Smooth muscle cell (in vitro differentiated cells): Measurements from ENCODE around the gene PTH2R. TPM values are rescaled to one million over a fixed set of nuclear protein-coding genes. Genes with fewer than 3 reads are reported as not detected.
A peak's percentile ranks its signal among the peaks of the same experiment; 100 is the strongest.

Source experiments
- DNase-seq: peaks from one replicate; lab custom pipeline; 2025; ENCODE audit not compliant: unreplicated experiment; lab: John Stamatoyannopoulos, UW
- H2AFZ ChIP-seq: fragments of 200-600 bp; sonication (generic); 2 replicates; pipeline ENCODE4 v1.6.0; 2016; ENCODE audit warnings: antibody characterized with exemption, low read depth, mild to moderate bottlenecking
- H3F3A ChIP-seq: fragments of 200-600 bp; sonication (generic); 2 replicates; pipeline ENCODE4 v1.6.0; 2017; ENCODE audit warnings: antibody characterized with exemption, low read depth
- H3K27ac ChIP-seq: fragments of 200-600 bp; sonication (generic); 2 replicates; pipeline ENCODE4 v1.5.1; 2016; ENCODE audit warnings: low read depth, mild to moderate bottlenecking
- H3K27me3 ChIP-seq: fragments of 200-600 bp; sonication (generic); 2 replicates; pipeline ENCODE4 v1.6.1; 2016; ENCODE audit warnings: low read depth, mild to moderate bottlenecking
- H3K36me3 ChIP-seq: fragments of 200-600 bp; sonication (generic); 2 replicates; pipeline ENCODE4 v1.5.1; 2016; ENCODE audit warnings: low read depth
- H3K4me1 ChIP-seq: fragments of 200-600 bp; sonication (generic); 2 replicates; pipeline ENCODE4 v1.5.1; 2016; ENCODE audit warnings: low read depth
- H3K4me2 ChIP-seq: fragments of 200-600 bp; sonication (generic); 2 replicates; pipeline ENCODE4 v1.6.0; 2016; ENCODE audit warnings: mild to moderate bottlenecking
- H3K4me3 ChIP-seq: fragments of 200-600 bp; sonication (generic); 2 replicates; pipeline ENCODE4 v1.5.1; 2016; ENCODE audit warnings: mild to moderate bottlenecking
- H3K79me2 ChIP-seq: fragments of 200-600 bp; sonication (generic); 2 replicates; pipeline ENCODE4 v1.6.0; 2016; ENCODE audit warnings: low read depth, mild to moderate bottlenecking
- H3K9ac ChIP-seq: fragments of 200-600 bp; sonication (generic); 2 replicates; pipeline ENCODE4 v1.6.0; 2016; ENCODE audit warnings: low read depth
- H3K9me3 ChIP-seq: fragments of 200-600 bp; sonication (generic); replicated peaks from 2 replicates; pipeline ENCODE4 v1.5.1; 2016; ENCODE audit warnings: low read depth
- H4K20me1 ChIP-seq: fragments of 200-600 bp; sonication (generic); 2 replicates; pipeline ENCODE4 v1.6.0; 2016; ENCODE audit warnings: low read depth
- WGBS: methylation state at CpG from one replicate; pipeline ENCODE4 v1.1.7; 2016; ENCODE audit warnings: low lambda C conversion rate; 5-methylcytosine and 5-hydroxymethylcytosine counted together
- polyA plus RNA-seq: library from polyadenylated mRNA; unstranded; fragments of >200 nt; fragmentation: Nextera tagmentation; extraction: Ambion mirVana; gene quantifications from 2 replicates; pipeline ENCODE4 v1.2.1, GENCODE V29; 2016
- total RNA-seq: library from RNA; depleted of rRNA; stranded (reverse); fragments of >200 nt; gene quantifications from 2 replicates; pipeline ENCODE4 v1.2.3, GENCODE V29; 2014
- TF ChIP-seq, protein P1 (sequence below): fragments of 200-600 bp; sonication (generic); IDR thresholded peaks from 2 replicates; pipeline ENCODE4 v1.5.1; 2017; ENCODE audit warnings: borderline replicate concordance, mild to moderate bottlenecking, antibody characterized with exemption; ENCODE audit not compliant: insufficient read depth, poor library complexity, severe bottlenecking

Gene PTH2R, protein sequence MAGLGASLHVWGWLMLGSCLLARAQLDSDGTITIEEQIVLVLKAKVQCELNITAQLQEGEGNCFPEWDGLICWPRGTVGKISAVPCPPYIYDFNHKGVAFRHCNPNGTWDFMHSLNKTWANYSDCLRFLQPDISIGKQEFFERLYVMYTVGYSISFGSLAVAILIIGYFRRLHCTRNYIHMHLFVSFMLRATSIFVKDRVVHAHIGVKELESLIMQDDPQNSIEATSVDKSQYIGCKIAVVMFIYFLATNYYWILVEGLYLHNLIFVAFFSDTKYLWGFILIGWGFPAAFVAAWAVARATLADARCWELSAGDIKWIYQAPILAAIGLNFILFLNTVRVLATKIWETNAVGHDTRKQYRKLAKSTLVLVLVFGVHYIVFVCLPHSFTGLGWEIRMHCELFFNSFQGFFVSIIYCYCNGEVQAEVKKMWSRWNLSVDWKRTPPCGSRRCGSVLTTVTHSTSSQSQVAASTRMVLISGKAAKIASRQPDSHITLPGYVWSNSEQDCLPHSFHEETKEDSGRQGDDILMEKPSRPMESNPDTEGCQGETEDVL
- not detected in 2 replicates for total RNA-seq
- polyA plus RNA-seq: not detected in 2 replicates

DNA sequence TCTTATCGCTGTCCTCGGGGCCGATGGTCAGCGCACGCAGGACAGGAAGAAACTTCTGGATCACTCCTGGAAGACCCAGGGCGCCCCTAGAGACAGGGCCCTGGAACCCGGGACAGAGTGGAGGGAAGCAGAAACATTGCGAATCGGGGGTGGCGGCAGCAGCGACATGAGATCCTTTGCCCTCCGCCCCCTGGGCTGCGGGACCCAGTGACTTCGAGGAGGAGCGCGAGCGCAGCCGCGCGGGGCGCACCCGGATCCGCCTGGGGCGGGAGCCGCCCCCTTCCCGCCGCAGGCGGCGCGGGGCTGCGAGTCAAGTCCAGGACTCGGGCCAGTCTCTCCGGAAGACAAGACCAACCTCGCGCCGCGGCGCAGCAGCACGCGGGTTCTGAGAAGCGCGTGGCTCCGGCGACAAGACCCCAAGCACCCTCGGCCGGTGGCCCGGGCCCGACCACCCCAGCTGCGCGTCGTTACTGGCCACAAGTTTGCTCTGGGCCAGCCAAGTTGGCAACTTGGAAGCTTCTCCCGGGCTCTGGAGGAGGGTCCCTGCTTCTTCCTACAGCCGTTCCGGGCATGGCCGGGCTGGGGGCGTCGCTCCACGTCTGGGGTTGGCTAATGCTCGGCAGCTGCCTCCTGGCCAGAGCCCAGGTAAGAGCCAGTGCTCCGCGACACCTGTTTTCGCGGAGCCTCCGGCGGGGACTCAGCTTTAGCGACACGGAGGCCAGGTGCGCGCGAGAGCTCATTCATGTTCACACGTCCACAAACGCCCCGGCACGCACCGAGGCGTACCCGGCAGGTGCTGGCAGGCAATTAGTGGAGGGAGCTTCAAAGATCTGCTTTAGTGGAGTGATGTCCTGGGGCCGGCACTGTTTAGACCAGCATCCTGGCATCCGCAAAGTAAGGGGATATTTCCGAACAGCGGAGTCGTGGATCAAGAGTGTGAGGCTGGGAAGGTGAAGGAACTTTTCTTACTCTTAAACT lies at the start of gene PTH2R:
PTH2R (plus strand) TSS at position 319 of the 978 bp plus-strand sequence; CDS start at position 571, 252 bp downstream.
- Histone ChIP-seq H3K27me3 (peaks cover 46% of the 10 kb centered on the region), H3K4me2 (peak within 1 kb of the TSS; percentile 89)

DNA sequence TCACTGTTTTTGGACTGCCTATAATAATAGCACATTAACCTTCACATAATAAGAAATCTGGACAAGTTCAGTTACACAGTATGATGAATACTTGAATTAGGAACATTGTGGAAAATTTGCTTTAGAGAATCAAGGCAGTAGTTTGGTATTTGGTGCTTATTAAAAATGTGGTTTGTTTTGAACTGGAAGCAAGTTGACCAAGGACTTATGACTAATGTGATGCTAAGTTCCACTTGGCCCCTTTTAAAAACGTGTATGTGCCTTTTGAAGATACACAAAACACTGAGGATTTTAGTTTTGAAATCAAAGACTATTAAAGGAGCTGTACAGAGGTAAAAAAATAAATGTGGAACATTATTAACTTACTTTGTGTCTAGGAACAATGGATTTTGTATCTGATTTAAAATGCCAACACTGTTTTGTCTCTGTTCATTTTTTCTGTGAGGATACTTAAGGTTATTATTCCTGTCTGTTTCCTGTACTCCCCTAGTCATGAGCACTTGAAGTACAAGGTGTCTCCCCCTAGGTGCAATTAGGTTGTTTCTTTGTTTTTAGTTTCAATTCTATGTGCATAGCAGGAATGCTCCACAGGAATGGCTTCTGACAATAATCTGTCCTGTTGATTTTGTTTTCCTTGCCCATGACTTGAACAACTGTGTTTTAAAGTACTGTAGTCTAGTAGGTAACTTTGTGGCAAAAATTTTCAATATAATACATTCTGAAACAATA lies 49.6 kb upstream of the PTH2R start:
- H3K27me3 ChIP-seq: no peaks in the 10 kb centered on the region
- H3K4me2 ChIP-seq: no peak overlapping the region
- H4K20me1 ChIP-seq: no peaks in the 10 kb centered on the region
- H3K4me3 ChIP-seq: no peak overlapping the region
- H3K9me3 ChIP-seq: no peaks in the 10 kb centered on the region
- H2AFZ ChIP-seq: no peak overlapping the region
- peak overlapping the region; percentile 8 for H3K27ac ChIP-seq
- H3K9ac ChIP-seq: no peak overlapping the region
- H3F3A ChIP-seq: no peaks in the 10 kb centered on the region
- TF ChIP-seq, protein P1, sequence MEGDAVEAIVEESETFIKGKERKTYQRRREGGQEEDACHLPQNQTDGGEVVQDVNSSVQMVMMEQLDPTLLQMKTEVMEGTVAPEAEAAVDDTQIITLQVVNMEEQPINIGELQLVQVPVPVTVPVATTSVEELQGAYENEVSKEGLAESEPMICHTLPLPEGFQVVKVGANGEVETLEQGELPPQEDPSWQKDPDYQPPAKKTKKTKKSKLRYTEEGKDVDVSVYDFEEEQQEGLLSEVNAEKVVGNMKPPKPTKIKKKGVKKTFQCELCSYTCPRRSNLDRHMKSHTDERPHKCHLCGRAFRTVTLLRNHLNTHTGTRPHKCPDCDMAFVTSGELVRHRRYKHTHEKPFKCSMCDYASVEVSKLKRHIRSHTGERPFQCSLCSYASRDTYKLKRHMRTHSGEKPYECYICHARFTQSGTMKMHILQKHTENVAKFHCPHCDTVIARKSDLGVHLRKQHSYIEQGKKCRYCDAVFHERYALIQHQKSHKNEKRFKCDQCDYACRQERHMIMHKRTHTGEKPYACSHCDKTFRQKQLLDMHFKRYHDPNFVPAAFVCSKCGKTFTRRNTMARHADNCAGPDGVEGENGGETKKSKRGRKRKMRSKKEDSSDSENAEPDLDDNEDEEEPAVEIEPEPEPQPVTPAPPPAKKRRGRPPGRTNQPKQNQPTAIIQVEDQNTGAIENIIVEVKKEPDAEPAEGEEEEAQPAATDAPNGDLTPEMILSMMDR: no peak
- no peaks in the 10 kb centered on the region for H3K4me1 ChIP-seq
- DNase-seq: no peak
- H3K79me2 ChIP-seq: no peaks in the 10 kb centered on the region
- 31% methylated on average over 1 of the region's 1 CpG for WGBS
- peaks cover 15% of the 10 kb centered on the region for H3K36me3 ChIP-seq

More for the DNA sequence above, at the start of gene PTH2R:
- DNase-seq: no peak
- Histone ChIP-seq H3K27ac (no peak within 1 kb of the TSS), H3K4me3 (peak within 1 kb of the TSS; percentile 47), H3K79me2 (no peaks in the 10 kb centered on the region), H3K36me3 (no peaks in the 10 kb centered on the region), H3K9me3 (no peaks in the 10 kb centered on the region), H3F3A (no peaks in the 10 kb centered on the region), H4K20me1 (no peaks in the 10 kb centered on the region), H2AFZ (peak within 1 kb of the TSS; percentile 59), H3K4me1 (peaks cover 9% of the 10 kb centered on the region), H3K9ac (no peak within 1 kb of the TSS)
- TF ChIP-seq, protein P1: no peak
- 14% methylated on average over 81 of the region's 82 CpGs for WGBS

DNA sequence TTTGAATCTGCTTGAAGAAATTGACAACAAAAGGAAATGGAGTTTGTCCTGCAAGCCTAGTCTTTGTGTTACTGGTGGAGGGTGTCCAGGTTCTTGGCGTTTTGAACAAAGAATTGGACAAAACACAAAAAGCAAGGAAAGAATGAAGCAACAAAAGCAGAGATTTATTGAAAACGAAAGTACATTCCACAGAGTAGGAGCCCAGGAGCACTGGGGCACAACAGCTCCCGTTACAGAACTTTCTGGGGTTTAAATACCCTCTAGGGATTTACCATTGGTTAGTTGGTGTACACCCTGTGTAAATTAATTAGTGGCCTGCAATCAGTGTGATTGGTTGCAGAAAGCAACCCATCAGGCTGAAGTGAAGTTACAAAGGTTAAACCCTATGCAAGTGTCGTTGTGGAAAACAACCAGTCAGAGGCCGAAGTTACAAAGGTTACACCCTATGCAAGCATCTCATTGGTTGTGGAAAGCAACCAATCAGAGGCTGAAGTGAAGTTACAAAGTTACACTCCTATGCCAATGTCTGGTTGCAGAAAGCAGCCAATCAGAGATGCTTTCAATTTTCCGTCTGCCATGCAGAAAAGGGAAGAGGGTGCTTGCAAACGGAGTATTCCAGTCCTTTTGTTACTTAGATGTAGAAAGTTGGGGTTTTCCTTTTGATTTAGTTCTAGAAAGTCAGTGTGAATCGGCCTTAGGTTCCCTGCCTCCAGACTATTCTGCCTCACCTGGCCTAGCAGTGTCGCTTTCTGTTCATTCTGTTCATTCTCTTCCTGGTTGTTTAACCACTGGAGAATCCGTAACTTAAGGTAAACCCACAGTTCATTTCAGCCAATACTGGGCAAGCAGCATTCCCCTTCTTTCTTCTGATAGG lies 47.6 kb upstream of the PTH2R start:
- 97% methylated on average over 10 of the region's 10 CpGs for WGBS
- no peak overlapping the region for H2AFZ ChIP-seq
- H3K9me3 ChIP-seq: no peaks in the 10 kb centered on the region
- no peak overlapping the region for H3K9ac ChIP-seq
- no peak overlapping the region for H3K27ac ChIP-seq
- no peak overlapping the region for H3K4me2 ChIP-seq
- H4K20me1 ChIP-seq: no peaks in the 10 kb centered on the region
- no peaks in the 10 kb centered on the region for H3K4me1 ChIP-seq
- no peaks in the 10 kb centered on the region for H3F3A ChIP-seq
- H3K36me3 ChIP-seq: peaks cover 7% of the 10 kb centered on the region
- H3K27me3 ChIP-seq: no peaks in the 10 kb centered on the region
- TF ChIP-seq, protein P1: no peak
- no peak for DNase-seq
- no peaks in the 10 kb centered on the region for H3K79me2 ChIP-seq
- no peak overlapping the region for H3K4me3 ChIP-seq
